ENCODE data around the gene ERG.
A peak's percentile ranks its signal among the peaks of the same experiment; 100 is the strongest.

ERG gene

DNA sequence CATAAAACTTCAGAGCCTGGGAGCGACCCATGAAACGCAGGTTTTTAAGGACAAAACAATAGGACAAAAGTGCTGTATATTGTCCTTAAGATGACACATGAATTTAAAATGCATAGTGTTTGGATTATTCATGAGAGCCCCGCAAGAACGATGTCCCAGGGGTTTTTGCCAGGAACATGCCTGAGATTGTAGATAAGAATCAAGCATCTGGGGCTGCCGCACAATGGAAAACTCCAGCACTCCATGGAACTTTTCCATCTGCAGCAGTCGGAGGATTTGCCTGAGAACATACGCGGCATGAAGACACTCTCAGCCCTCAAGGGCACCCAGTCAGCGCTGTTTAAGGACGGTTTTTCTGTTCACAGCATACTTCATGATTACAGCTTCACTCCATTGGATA lies 5.3 kb upstream of the ERG start:
- Histone ChIP-seq H3K4me3 (peak overlapping the region in 1 of 7 experiments; percentile 9), H3K27ac (peak overlapping the region in 13 of 21 experiments; percentile 7 to 74 (median 49))

DNA sequence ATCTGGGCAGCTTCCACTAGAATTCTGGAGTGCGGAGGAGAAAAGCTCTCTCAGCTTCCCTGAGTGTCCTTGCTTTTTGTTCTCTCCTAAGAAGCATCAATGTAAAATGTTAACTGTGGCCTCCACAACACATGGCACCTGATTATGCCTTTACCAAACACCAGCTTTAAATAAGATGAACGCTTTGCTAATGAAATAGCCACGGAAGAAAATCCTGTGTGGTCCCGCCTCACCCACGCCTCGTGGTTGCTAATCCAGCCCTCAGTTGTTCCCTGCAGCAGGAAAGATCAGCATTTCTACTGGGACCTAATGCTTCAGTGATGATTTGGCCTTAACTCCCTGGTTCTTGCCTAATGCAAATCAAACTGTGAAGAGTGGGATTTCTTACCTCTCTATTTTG lies 1.8 kb upstream of the ERG start:
- H3K4me3 ChIP-seq, result no peak overlapping the region
- H3K27ac ChIP-seq, result peak overlapping the region in 9 of 21 experiments; percentile 0 to 78 (median 51)

- Histone ChIP-seq H3K4me3 (no peak overlapping the region), H3K27ac (peak overlapping the region in 8 of 21 experiments; percentile 0 to 78 (median 57))
Observed at GRCh38 chr21:38499296-38499695, 1.0 kb upstream of the ERG start.

DNA sequence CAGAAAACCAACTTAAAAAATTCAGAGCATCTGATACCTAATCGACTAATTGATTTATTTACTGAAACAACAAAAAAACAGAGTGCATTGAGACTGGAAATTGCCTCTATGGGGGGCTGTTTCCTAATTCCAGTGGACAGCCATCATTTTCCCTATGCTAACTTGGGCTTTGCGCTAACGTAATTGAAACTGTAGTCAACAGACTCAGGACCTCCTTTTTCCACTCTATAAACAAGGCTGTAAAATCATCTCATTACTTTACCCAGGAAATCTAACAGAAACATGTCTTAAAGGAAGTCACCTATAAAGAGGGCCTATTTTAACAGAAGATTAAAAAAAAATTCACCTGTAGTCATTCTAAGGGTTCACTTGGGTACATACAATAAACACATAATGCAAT lies 2.1 kb downstream of the ERG start:
- peak overlapping the region in 10 of 21 experiments; percentile 2 to 91 (median 71) for H3K27ac ChIP-seq
- peak overlapping the region in 4 of 7 experiments; percentile 2 to 24 (median 16) for H3K4me3 ChIP-seq

GRCh38 chr21:38495696-38496095 lies 2.6 kb downstream of the ERG start:
- H3K4me3 ChIP-seq, result peak overlapping the region in 4 of 7 experiments; percentile 2 to 24 (median 14)
- peak overlapping the region in 12 of 21 experiments; percentile 2 to 91 (median 32) for H3K27ac ChIP-seq

DNA sequence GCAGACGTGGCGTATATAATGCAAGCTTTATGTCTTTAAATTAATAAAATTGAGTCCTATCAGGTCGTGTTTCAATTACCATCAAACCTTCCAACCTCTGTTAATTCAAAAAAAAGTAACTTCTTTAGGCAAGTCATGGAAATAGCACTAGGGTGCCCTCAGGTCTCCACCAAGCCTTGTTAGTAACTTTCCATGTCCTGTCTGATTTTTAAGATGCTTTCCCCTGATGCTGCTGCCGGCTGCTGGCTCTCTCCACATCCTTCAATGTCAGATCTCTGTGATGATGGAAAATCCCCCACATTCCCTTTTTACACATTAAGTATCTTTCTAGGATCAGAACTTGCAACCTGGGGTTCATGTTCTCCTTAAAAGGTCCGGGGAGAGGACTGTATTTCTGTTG lies 3.0 kb downstream of the ERG start:
- Histone ChIP-seq H3K27ac (peak overlapping the region in 11 of 21 experiments; percentile 2 to 91 (median 30)), H3K4me3 (peak overlapping the region in 3 of 7 experiments; percentile 10 to 24 (median 17))

GRCh38 chr21:38494703-38495102 lies 3.6 kb downstream of the ERG start:
- Histone ChIP-seq H3K4me3 (peak overlapping the region in 3 of 7 experiments; percentile 10 to 24 (median 17)), H3K27ac (peak overlapping the region in 6 of 21 experiments; percentile 3 to 91 (median 46))

GRCh38 chr21:38494251-38494642 lies 4.0 kb downstream of the ERG start:
- Histone ChIP-seq H3K4me3 (peak overlapping the region in 3 of 7 experiments; percentile 10 to 24 (median 17)), H3K27ac (peak overlapping the region in 6 of 21 experiments; percentile 20 to 91 (median 46))

DNA sequence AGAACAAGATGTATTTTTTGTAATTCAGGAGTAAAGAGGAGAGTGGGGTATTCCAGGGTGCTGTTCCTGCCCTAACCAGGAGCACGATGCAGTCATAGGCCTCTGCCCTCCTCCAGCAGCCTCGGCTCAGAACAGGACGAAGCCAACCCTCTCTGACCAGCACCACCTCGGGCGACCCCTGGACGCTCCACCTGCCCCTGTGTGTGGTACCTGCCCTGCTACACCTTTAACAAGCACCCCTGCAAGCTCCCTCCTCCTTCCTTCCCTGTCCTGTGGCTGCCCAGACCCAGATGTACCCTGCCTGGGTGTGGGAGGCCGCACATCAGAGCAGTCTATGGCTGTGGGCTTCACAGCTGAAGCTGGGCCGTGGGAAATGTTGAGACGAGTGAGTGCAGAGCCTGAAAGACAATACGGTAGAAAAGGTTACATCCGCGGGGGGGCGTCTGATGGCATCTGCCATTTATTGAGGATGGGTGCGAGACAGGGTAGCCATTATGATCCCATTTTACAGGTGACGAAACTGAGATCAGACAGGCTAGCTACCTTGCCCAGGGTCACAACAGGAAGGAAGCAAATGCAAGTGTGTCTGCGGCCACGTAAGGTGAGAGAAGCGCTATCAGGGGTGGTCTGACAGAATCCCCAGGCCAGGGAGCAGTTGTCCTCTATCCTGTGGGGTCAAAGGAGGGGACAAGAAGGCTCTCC lies 4.6 kb downstream of the ERG start:
- no peak overlapping the region for H3K4me3 ChIP-seq
- peak overlapping the region in 9 of 21 experiments; percentile 5 to 91 (median 35) for H3K27ac ChIP-seq

GRCh38 chr21:38492007-38492406 lies 6.3 kb downstream of the ERG start:
- Histone ChIP-seq H3K27ac (no peak overlapping the region), H3K4me3 (no peak overlapping the region)

GRCh38 chr21:38491536-38491935 lies 6.7 kb downstream of the ERG start:
- Histone ChIP-seq H3K27ac (no peak overlapping the region), H3K4me3 (no peak overlapping the region)

GRCh38 chr21:38490411-38491020 lies 7.8 kb downstream of the ERG start:
- no peak overlapping the region for H3K4me3 ChIP-seq
- H3K27ac ChIP-seq, result peak overlapping the region in 2 of 21 experiments; percentile 21 to 48

GRCh38 chr21:38489729-38490128 lies 8.5 kb downstream of the ERG start:
- Histone ChIP-seq H3K4me3 (no peak overlapping the region), H3K27ac (peak overlapping the region in 5 of 21 experiments; percentile 17 to 35 (median 21))

- H3K4me3 ChIP-seq, result no peak overlapping the region
- H3K27ac ChIP-seq, result peak overlapping the region in 6 of 21 experiments; percentile 17 to 47 (median 25)
Observed at GRCh38 chr21:38489271-38489652, 9.0 kb downstream of the ERG start.

GRCh38 chr21:38488640-38489270 lies 9.5 kb downstream of the ERG start:
- Histone ChIP-seq H3K27ac (peak overlapping the region in 6 of 21 experiments; percentile 4 to 47 (median 19)), H3K4me3 (no peak overlapping the region)

- peak overlapping the region in 6 of 21 experiments; percentile 3 to 63 (median 20) for H3K27ac ChIP-seq
- H3K4me3 ChIP-seq, result no peak overlapping the region
Observed at GRCh38 chr21:38487901-38488639, 10.2 kb downstream of the ERG start.

- Histone ChIP-seq H3K4me3 (no peak overlapping the region), H3K27ac (peak overlapping the region in 3 of 21 experiments; percentile 3 to 35 (median 21))
Observed at GRCh38 chr21:38486706-38487105, 11.6 kb downstream of the ERG start.

DNA sequence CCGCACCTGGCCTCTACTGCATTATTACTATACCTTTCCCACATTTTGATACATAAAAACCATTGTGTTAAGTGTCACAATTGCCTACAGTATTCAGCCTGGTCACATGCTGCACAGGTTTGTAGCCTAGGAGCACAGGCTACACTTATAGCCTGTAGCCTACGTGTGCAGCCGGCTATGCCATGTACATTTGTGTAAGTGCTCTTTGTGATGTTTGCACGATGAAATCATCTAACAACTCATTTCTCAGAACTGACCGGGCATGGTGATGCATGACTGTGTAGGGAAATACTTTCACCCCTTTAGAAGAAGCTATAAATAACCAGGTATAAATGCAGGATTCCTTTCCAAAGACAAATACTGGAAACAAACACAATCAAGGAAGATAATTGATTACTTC lies 12.1 kb downstream of the ERG start:
- H3K4me3 ChIP-seq, result no peak overlapping the region
- H3K27ac ChIP-seq, result peak overlapping the region in 2 of 21 experiments; percentile 21 to 35

DNA sequence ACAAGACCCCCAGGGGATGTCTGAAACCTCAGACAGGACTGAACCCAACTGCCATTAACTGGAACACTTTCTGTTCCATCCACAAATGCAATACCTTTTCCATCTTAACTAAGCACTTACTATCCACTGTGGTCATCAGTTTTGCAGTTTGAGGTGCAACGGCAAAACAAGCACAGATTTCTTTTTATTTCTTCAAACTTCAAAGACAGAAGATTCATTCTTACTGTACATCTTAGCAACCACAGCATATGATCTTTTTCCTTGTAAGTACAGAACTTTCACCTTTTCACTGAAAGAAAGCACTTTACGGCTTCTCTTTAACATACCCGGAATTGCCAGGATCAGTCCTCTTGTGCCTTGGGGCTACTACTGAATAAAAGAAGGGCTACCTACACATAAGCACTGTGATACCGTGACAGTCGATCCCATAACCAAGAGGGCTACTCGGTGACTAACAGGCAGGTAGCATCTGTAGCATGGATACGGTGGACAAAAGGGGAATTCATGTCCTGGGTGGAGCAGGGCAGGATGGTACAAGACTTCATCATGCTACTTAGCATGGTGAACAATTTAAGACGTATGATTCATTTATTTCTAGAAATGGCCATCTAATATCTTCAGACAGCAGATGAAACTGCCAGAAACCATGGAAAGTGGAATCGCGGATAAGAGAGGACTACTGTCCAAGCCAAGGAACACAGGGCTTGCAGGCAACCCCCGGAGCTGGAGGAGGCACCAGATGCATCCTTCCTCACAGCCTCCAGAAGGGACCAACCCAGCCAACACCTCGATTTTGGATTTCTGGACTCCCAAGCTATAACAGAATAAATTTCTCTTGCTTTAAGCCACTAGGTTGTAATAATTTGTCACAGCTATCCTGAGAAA lies 18.4 kb downstream of the ERG start:
- H3K27ac ChIP-seq, result peak overlapping the region in 9 of 21 experiments; percentile 3 to 76 (median 24)

More for the DNA sequence above, 18.4 kb downstream of the ERG start:
- H3K4me3 ChIP-seq, result no peak overlapping the region

All from skin epidermis (tissue), 12 donors.